ENCODE results near the gene MDGA2. TPM values are rescaled to one million over a fixed set of nuclear protein-coding genes. Genes with fewer than 3 reads are reported as not detected.
"Not testable (repeated sequence)": the region's sequence is repeated elsewhere in the genome, so short reads cannot be mapped to it uniquely, and the experiment has no call there.

Gene MDGA2
- total and polyA plus RNA-seq, 12 donors, result 0.05 to 0.15 TPM; not detected in 10

- 82 to 89% methylated on average over 3 of the region's 3 CpGs for WGBS, 2 donors
- intact Hi-C loops (cut with DNase I), result no loop called here
- DNase-seq (no peak), ATAC-seq (no peak)
- peak in 1 of 9 donors; percentile 10 for TF ChIP-seq CTCF (IDR thresholded peaks at IDR 0.05)
- Histone ChIP-seq H3K4me3 (no peak overlapping the region), H3K27me3 (no peaks in the 10 kb centered on the region), H3K27ac (no peak overlapping the region), H3K4me1 (no peaks in the 10 kb centered on the region), H3K9me3 (peaks cover 0 to 2% (median 0%) of the 10 kb centered on the region in 11 donors), H3K36me3 (no peaks in the 10 kb centered on the region)
These were observed 754.9 kb downstream of the MDGA2 start for GRCh38 chr14:46920542-46920941.

GRCh38 chr14:46915539-46915938, 759.9 kb downstream of the MDGA2 start:
- H3K4me1 ChIP-seq; H3K27me3 ChIP-seq; H3K36me3 ChIP-seq; H3K9me3 ChIP-seq; H3K4me3 ChIP-seq; ATAC-seq; DNase-seq; intact Hi-C loops (cut with DNase I); H3K27ac ChIP-seq: not testable (repeated sequence)
- 70 to 73% methylated on average over 4 of the region's 4 CpGs for WGBS, 2 donors

GRCh38 chr14:46902837-46903236, 772.6 kb downstream of the MDGA2 start:
- intact Hi-C loops (cut with DNase I), result no loop called here
- H3K36me3 ChIP-seq, result no peaks in the 10 kb centered on the region
- TF ChIP-seq CTCF (IDR thresholded peaks at IDR 0.05), result no peak
- no peak overlapping the region for H3K4me3 ChIP-seq
- 55 to 65% methylated on average over 6 of the region's 6 CpGs for WGBS, 2 donors
- no peak overlapping the region for H3K27ac ChIP-seq
- no peaks in the 10 kb centered on the region for H3K4me1 ChIP-seq
- H3K27me3 ChIP-seq, result no peaks in the 10 kb centered on the region
- H3K9me3 ChIP-seq, result peaks cover 0 to 3% (median 0%) of the 10 kb centered on the region in 11 donors
- ATAC-seq (no peak), DNase-seq (no peak)

- DNase-seq (no peak), ATAC-seq (no peak)
- Histone ChIP-seq H3K36me3 (no peaks in the 10 kb centered on the region), H3K4me3 (no peak overlapping the region), H3K27me3 (no peaks in the 10 kb centered on the region), H3K4me1 (no peaks in the 10 kb centered on the region), H3K9me3 (no peaks in the 10 kb centered on the region), H3K27ac (no peak overlapping the region)
- no peak for TF ChIP-seq CTCF (IDR thresholded peaks at IDR 0.05)
- intact Hi-C loops (cut with DNase I), result no loop called here
These were observed 780.9 kb downstream of the MDGA2 start for GRCh38 chr14:46894476-46894875.

- TF ChIP-seq CTCF (IDR thresholded peaks at IDR 0.05), result no peak
- Histone ChIP-seq H3K27me3 (no peaks in the 10 kb centered on the region), H3K4me3 (no peak overlapping the region), H3K27ac (no peak overlapping the region), H3K9me3 (no peaks in the 10 kb centered on the region), H3K36me3 (no peaks in the 10 kb centered on the region), H3K4me1 (no peaks in the 10 kb centered on the region)
- ATAC-seq (no peak), DNase-seq (no peak)
- 69 to 76% methylated on average over 1 of the region's 1 CpG for WGBS, 2 donors
- intact Hi-C loops (cut with DNase I), result no loop called here
These were observed 788.3 kb downstream of the MDGA2 start for GRCh38 chr14:46887144-46887543.
